WTC11 (cell line): ENCODE data around the gene PTPRN2.

Source experiments
- ATF1 ChIP-seq: sonication (generic); formaldehyde crosslinking; IDR thresholded peaks from 2 replicates; pipeline ENCODE4 v1.8.1; 2023; ENCODE audit warnings: mild to moderate bottlenecking, moderate library complexity, missing genetic modification reagents
- GABPB1 ChIP-seq: sonication (generic); formaldehyde crosslinking; IDR thresholded peaks from 2 replicates; pipeline ENCODE4 v1.8.1; 2023; ENCODE audit warnings: mild to moderate bottlenecking, missing genetic modification reagents
- IRF2 ChIP-seq: sonication (generic); formaldehyde crosslinking; IDR thresholded peaks from 2 replicates; pipeline ENCODE4 v1.8.0; 2022; ENCODE audit warnings: low read depth, missing genetic modification reagents, borderline replicate concordance
- TEAD1 ChIP-seq: sonication (generic); formaldehyde crosslinking; IDR thresholded peaks from 2 replicates; pipeline ENCODE4 v1.8.0; 2022; ENCODE audit warnings: mild to moderate bottlenecking, missing genetic modification reagents
- TF ChIP-seq, protein P1 (sequence below): fragments of 200-600 bp; IDR thresholded peaks from 2 replicates; pipeline ENCODE4 v1.8.0; 2022; ENCODE audit warnings: antibody characterized with exemption
- TF ChIP-seq, protein P2 (sequence below): sonication (generic); formaldehyde crosslinking; IDR thresholded peaks from 2 replicates; pipeline ENCODE4 v1.8.1; 2023; ENCODE audit warnings: mild to moderate bottlenecking, missing genetic modification reagents, moderate library complexity

DNA sequence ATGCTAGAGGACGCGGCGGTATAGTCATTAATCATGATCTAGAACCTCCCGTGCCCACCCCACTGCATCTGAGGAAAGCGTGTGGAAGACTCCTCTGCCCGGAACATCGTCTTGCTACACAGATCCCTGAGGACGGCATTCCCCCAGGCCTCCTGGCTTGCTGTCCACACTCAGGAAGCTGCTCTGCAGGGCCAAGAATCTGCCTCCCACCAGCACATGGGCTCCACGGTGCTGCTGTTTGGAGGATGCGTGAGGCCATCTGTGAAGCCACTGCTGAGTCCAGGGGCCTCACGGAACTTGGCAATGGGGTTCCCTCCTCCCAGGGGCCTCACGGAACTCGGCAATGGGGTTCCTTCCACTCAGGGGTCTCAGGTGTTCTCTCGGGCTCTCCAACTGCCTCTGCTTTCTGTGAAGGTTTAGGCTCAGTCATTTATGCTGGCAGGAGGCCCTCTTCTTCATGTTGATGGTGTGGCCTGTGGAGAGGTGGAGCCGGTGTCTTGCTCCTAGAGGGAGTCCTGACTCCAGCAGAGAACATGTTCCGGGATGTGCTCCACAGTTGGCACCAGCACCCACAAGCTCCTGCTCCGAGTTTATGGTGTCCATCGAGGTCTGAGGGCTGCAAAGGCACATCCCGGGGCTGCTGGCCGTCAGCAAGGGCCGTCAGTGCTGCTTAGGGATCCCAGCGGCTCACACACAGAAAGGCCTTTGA is 977.5 kb downstream of the PTPRN2 start:
- TF ChIP-seq, protein P1, sequence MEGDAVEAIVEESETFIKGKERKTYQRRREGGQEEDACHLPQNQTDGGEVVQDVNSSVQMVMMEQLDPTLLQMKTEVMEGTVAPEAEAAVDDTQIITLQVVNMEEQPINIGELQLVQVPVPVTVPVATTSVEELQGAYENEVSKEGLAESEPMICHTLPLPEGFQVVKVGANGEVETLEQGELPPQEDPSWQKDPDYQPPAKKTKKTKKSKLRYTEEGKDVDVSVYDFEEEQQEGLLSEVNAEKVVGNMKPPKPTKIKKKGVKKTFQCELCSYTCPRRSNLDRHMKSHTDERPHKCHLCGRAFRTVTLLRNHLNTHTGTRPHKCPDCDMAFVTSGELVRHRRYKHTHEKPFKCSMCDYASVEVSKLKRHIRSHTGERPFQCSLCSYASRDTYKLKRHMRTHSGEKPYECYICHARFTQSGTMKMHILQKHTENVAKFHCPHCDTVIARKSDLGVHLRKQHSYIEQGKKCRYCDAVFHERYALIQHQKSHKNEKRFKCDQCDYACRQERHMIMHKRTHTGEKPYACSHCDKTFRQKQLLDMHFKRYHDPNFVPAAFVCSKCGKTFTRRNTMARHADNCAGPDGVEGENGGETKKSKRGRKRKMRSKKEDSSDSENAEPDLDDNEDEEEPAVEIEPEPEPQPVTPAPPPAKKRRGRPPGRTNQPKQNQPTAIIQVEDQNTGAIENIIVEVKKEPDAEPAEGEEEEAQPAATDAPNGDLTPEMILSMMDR = no peak
- no peak for TF ChIP-seq IRF2 (CRISPR knock-in tag)
- no peak for TF ChIP-seq TEAD1
- no peak for TF ChIP-seq ATF1 (CRISPR knock-in tag)
- TF ChIP-seq GABPB1 (CRISPR knock-in tag) = no peak
- TF ChIP-seq, protein P2, sequence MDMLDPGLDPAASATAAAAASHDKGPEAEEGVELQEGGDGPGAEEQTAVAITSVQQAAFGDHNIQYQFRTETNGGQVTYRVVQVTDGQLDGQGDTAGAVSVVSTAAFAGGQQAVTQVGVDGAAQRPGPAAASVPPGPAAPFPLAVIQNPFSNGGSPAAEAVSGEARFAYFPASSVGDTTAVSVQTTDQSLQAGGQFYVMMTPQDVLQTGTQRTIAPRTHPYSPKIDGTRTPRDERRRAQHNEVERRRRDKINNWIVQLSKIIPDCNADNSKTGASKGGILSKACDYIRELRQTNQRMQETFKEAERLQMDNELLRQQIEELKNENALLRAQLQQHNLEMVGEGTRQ (CRISPR knock-in tag) = no peak
